OCI-LY1 (cell line): ENCODE data around the gene MCCC1.

Experiments used
- H2AFZ ChIP-seq: fragments of 200-600 bp; sonication (generic), shearing (Covaris generic); 2 replicates; pipeline ENCODE4 v1.6.0; 2014; ENCODE audit warnings: antibody characterized with exemption, mild to moderate bottlenecking, low read length
- H3F3A ChIP-seq: fragments of 200-600 bp; sonication (generic), shearing (Covaris generic); 2 replicates; pipeline ENCODE4 v1.6.0; 2014; ENCODE audit warnings: mild to moderate bottlenecking, antibody characterized with exemption, low read length, moderate library complexity; ENCODE audit not compliant: insufficient read depth
- H3K27ac ChIP-seq: fragments of 200-600 bp; sonication (generic); 2 replicates; pipeline ENCODE4 v1.5.1; 2014; ENCODE audit warnings: low read length, mixed run types, mild to moderate bottlenecking, low read depth; ENCODE audit not compliant: poor library complexity, severe bottlenecking
- H3K27me3 ChIP-seq: fragments of 200-600 bp; sonication (generic); 2 replicates; pipeline ENCODE4 v1.6.0; 2014; ENCODE audit warnings: antibody characterized with exemption, mild to moderate bottlenecking, low read length, moderate library complexity; ENCODE audit not compliant: insufficient read depth
- H3K36me3 ChIP-seq: fragments of 200-600 bp; sonication (generic); 2 replicates; pipeline ENCODE4 v1.6.1; 2014; ENCODE audit warnings: mild to moderate bottlenecking, antibody characterized with exemption, low read length, moderate library complexity, mixed read lengths; ENCODE audit not compliant: insufficient read depth
- H3K4me1 ChIP-seq: fragments of 200-600 bp; sonication (generic); 2 replicates; pipeline ENCODE4 v1.5.1; 2014; ENCODE audit warnings: mild to moderate bottlenecking, low read length, moderate library complexity; ENCODE audit not compliant: insufficient read depth, severe bottlenecking
- H3K4me2 ChIP-seq: fragments of 200-600 bp; sonication (generic), shearing (Covaris generic); 2 replicates; pipeline ENCODE4 v1.6.1; 2014; ENCODE audit warnings: low read length
- H3K4me3 ChIP-seq: fragments of 200-600 bp; sonication (generic); 2 replicates; pipeline ENCODE4 v1.5.1; 2014; ENCODE audit warnings: low read length, low read depth, mild to moderate bottlenecking, mixed read lengths; ENCODE audit not compliant: poor library complexity, severe bottlenecking
- H3K79me2 ChIP-seq: fragments of 200-600 bp; shearing (Covaris generic); 2 replicates; pipeline ENCODE4 v1.6.1; 2016; ENCODE audit warnings: mixed run types, low read length, mixed read lengths; ENCODE audit not compliant: insufficient read depth
- H3K9ac ChIP-seq: fragments of 200-600 bp; sonication (generic), shearing (Covaris generic); 2 replicates; pipeline ENCODE4 v1.6.1; 2014; ENCODE audit warnings: mild to moderate bottlenecking, low read length, mixed read lengths
- H3K9me2 ChIP-seq: fragments of 200-600 bp; sonication (generic), shearing (Covaris generic); 2 replicates; pipeline ENCODE4 v1.6.1; 2014; ENCODE audit warnings: low read depth, mild to moderate bottlenecking, low read length, mixed read lengths
- H3K9me3 ChIP-seq: fragments of 200-600 bp; shearing (Covaris generic); 2 replicates; pipeline ENCODE4 v1.6.1; 2014; ENCODE audit warnings: low read length, mixed read lengths
- H4K20me1 ChIP-seq: fragments of 200-600 bp; sonication (generic), shearing (Covaris generic); 2 replicates; pipeline ENCODE4 v1.6.0; 2016; ENCODE audit warnings: mild to moderate bottlenecking, low read length; ENCODE audit not compliant: insufficient read depth
- CTCF ChIP-seq: fragments of 200-600 bp; sonication (generic), shearing (Covaris generic); IDR thresholded peaks from 2 replicates; pipeline ENCODE4 v1.5.1; 2017; ENCODE audit warnings: mild to moderate bottlenecking, antibody characterized with exemption, low read length, moderate library complexity, mixed read lengths
- EZH2 ChIP-seq: fragments of 200-600 bp; sonication (generic), shearing (Covaris generic); IDR thresholded peaks from 2 replicates; pipeline ENCODE4 v1.8.0; 2017; ENCODE audit warnings: borderline replicate concordance, mixed run types, mild to moderate bottlenecking, antibody characterized with exemption, low read length, moderate library complexity, mixed read lengths

Gene MCCC1

GRCh38 chr3:183015185-183015584 lies 84.1 kb downstream of the MCCC1 start:
- Histone ChIP-seq H3K4me2 (no peak overlapping the region), H3K4me1 (no peaks in the 10 kb centered on the region), H3K4me3 (no peak overlapping the region), H2AFZ (no peak overlapping the region), H3F3A (no peaks in the 10 kb centered on the region), H3K79me2 (no peaks in the 10 kb centered on the region), H3K9ac (no peak overlapping the region), H3K9me3 (no peaks in the 10 kb centered on the region), H3K27me3 (no peaks in the 10 kb centered on the region), H3K36me3 (peaks cover 45% of the 10 kb centered on the region), H3K27ac (no peak overlapping the region), H4K20me1 (no peaks in the 10 kb centered on the region), H3K9me2 (no peaks in the 10 kb centered on the region)
- TF ChIP-seq EZH2 (no peak), CTCF (no peak)

GRCh38 chr3:183013856-183014255 lies 85.4 kb downstream of the MCCC1 start:
- Histone ChIP-seq H3K79me2 (no peaks in the 10 kb centered on the region), H3K4me3 (no peak overlapping the region), H3K9me3 (no peaks in the 10 kb centered on the region), H3K4me1 (no peaks in the 10 kb centered on the region), H2AFZ (no peak overlapping the region), H3K36me3 (peaks cover 32% of the 10 kb centered on the region), H3K27ac (no peak overlapping the region), H4K20me1 (no peaks in the 10 kb centered on the region), H3K27me3 (no peaks in the 10 kb centered on the region), H3F3A (no peaks in the 10 kb centered on the region), H3K4me2 (no peak overlapping the region), H3K9me2 (no peaks in the 10 kb centered on the region), H3K9ac (no peak overlapping the region)
- TF ChIP-seq EZH2 (no peak), CTCF (no peak)

GRCh38 chr3:183013074-183013473 lies 86.2 kb downstream of the MCCC1 start:
- no peaks in the 10 kb centered on the region for H3K4me1 ChIP-seq

More at GRCh38 chr3:183013074-183013473, 86.2 kb downstream of the MCCC1 start:
- TF ChIP-seq EZH2 (no peak), CTCF (no peak)
- Histone ChIP-seq H3K9ac (no peak overlapping the region), H3K4me3 (no peak overlapping the region), H3K9me3 (no peaks in the 10 kb centered on the region), H3F3A (no peaks in the 10 kb centered on the region), H3K27me3 (no peaks in the 10 kb centered on the region), H3K79me2 (no peaks in the 10 kb centered on the region), H2AFZ (no peak overlapping the region), H3K4me2 (no peak overlapping the region), H3K9me2 (no peaks in the 10 kb centered on the region), H3K27ac (no peak overlapping the region), H3K36me3 (peaks cover 26% of the 10 kb centered on the region), H4K20me1 (no peaks in the 10 kb centered on the region)
